ENCODE results near the gene ITPA.

DNA sequence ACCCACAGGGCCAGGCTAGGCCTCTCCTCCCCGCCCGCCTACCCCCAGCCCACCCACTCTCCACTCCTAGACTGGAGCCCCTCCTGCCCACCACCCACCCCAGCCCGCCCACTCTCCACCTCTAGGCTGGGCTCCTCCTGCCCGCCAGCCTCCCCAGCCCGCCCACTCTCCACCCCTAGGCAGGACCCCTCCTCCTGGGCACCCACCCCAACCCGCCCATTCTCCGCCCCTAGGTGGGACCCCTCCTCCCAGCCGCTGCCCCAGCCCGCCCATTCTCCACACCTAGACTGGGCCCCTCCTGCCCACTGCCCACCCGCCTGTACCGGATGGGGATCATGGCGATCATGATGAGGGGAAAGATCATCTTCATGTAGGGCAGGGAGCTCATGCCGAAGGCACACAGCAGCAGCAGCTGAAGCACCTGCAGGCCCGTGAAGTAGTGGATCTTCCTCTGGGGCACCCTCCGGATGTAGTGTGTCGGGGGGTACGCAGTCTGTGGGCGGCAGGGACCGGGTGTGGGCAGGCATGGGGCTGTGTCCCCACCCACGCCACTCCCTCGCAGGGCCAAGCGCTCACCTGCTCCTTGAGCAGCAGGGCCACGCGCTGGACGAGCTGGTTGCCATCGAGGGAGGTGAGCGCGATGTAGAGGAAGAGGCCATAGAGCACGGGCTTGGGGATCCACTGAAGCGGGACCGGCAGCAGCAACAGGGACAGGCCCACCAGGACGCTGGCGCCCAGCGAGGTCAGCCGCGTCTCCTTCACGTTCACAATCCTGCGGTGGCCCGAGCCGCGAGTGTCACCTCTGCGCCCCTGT lies 18.8 kb downstream of the ITPA start:
- TF ChIP-seq, protein P1, sequence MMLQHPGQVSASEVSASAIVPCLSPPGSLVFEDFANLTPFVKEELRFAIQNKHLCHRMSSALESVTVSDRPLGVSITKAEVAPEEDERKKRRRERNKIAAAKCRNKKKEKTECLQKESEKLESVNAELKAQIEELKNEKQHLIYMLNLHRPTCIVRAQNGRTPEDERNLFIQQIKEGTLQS (IDR thresholded peaks at IDR 0.05), result no peak
- no peak for TF ChIP-seq CTCF (IDR thresholded peaks at IDR 0.05 in 2 of 3, conservative IDR thresholded peaks at IDR 0.05 in 1 of 3; ENCODE audit: borderline replicate concordance in 1 of 3, insufficient read depth in 1 of 3, low read depth in 2 of 3, low read length in 2 of 3)
- no peak for TF ChIP-seq EZH2phosphoT487 (IDR thresholded peaks at IDR 0.05; ENCODE audit: borderline replicate concordance)
- no peak for TF ChIP-seq POLR2A (IDR thresholded peaks at IDR 0.05; ENCODE audit: borderline replicate concordance, extremely low read depth, insufficient read depth, insufficient read length)
- no peak for TF ChIP-seq SIN3A (IDR thresholded peaks at IDR 0.05; ENCODE audit: low read depth)
- no peak for TF ChIP-seq ZFX (IDR thresholded peaks at IDR 0.05)
- no peak for TF ChIP-seq RAD21 (IDR thresholded peaks at IDR 0.05; ENCODE audit: low read depth)
- no peak for TF ChIP-seq EZH2 (IDR thresholded peaks at IDR 0.05)
- no peak for TF ChIP-seq POLR2AphosphoS5 (IDR thresholded peaks at IDR 0.05; ENCODE audit: low read depth, low read length)
- TF ChIP-seq CEBPB (IDR thresholded peaks at IDR 0.05; ENCODE audit: low read depth), result no peak
- no peak for TF ChIP-seq REST (IDR thresholded peaks at IDR 0.05; ENCODE audit: low read depth)
- TF ChIP-seq ZNF274 (IDR thresholded peaks at IDR 0.05; ENCODE audit: low read depth, low read length), result no peak

All from HCT116 (cell line).